HG02759 (cell line): ENCODE data around the gene AP5Z1.

ENCODE experiments used
- ATAC-seq: cut with Tn5 transposase; IDR thresholded peaks from one replicate; pipeline ENCODE4 v1.9.1; 2021; ENCODE audit warnings: mild to moderate bottlenecking, moderate library complexity; ENCODE audit not compliant: unreplicated experiment

Gene AP5Z1

GRCh38 chr7:4837803-4838625, 62.6 kb downstream of the AP5Z1 start:
- ATAC-seq, result no peak

DNA sequence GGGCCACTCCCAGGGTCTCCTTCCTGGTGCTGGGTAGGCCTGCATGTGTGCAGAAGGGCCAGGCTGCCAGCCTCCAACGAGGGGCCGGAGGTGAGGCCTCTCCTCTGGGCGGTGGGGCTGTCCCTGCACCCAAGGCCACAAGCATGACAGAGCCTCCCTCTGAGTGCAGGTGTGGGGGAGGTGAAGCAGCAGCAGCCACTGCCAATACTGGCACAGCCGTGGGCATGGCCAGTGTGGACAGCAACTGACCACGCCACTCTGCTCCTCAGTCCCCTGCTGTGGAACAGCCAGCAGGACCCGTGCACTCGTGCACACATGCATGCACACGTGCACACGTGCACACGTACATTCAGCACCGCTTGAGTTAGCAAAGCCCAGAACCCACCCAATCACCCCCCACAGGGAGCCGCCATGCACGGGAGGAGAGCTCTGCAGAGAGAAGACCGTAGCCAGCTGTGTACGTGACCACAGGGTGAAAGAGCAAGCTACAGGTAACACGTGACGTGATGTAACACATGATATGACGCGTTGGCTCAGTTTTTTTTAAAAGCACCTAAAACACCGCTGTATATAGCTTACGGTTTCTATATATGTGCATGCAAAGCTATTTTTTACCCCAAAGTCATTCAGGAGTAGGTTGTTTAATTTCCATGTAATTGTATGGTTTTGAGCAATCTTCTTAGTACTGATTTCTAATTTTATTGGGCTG, 63.4 kb downstream of the AP5Z1 start:
- ATAC-seq, result no peak

- no peak for ATAC-seq
Observed at GRCh38 chr7:4840079-4840501, 64.7 kb downstream of the AP5Z1 start.
